Measurements from ENCODE around the gene ADAP1. TPM values are rescaled to one million over a fixed set of nuclear protein-coding genes. Genes with fewer than 3 reads are reported as not detected.

Gene ADAP1
- total RNA-seq, 4 donors from 2014 or later = 41.9 to 94.2 (median 78.3) TPM

GRCh38 chr7:887488-887820 is 67.0 kb downstream of the ADAP1 start:
- TF ChIP-seq CTCF (IDR thresholded peaks at IDR 0.05) (no peak), POLR2AphosphoS5 (IDR thresholded peaks at IDR 0.05) (no peak), EP300 (IDR thresholded peaks at IDR 0.05) (no peak), POLR2A (IDR thresholded peaks at IDR 0.05; ENCODE audit: low read depth) (no peak)
- Histone ChIP-seq H3K9me3 (no peaks in the 10 kb centered on the region), H3K27ac (replicated peaks in 1 of 4) (no peak overlapping the region), H3K4me1 (peaks cover 35 to 50% (median 40%) of the 10 kb centered on the region in 4 donors), H3K36me3 (peaks cover 42 to 60% (median 57%) of the 10 kb centered on the region in 4 donors), H3K4me3 (no peak overlapping the region), H3K27me3 (no peaks in the 10 kb centered on the region)
- no peak for DNase-seq (ENCODE audit: extremely low spot score)
- WGBS = 100% methylated on average over 1 of the region's 18 CpGs
- intact Hi-C loops (cut with DNase I) = no loop called here

GRCh38 chr7:886626-887487 is 67.6 kb downstream of the ADAP1 start:
- intact Hi-C loops (cut with DNase I) = no loop called here
- WGBS = 92% methylated on average over 27 of the region's 40 CpGs
- Histone ChIP-seq H3K36me3 (peaks cover 38 to 54% (median 51%) of the 10 kb centered on the region in 4 donors), H3K4me3 (no peak overlapping the region), H3K27ac (replicated peaks in 1 of 4) (no peak overlapping the region), H3K9me3 (no peaks in the 10 kb centered on the region), H3K4me1 (peaks cover 37 to 50% (median 44%) of the 10 kb centered on the region in 4 donors), H3K27me3 (no peaks in the 10 kb centered on the region)
- DNase-seq (ENCODE audit: extremely low spot score) = no peak
- TF ChIP-seq CTCF (IDR thresholded peaks at IDR 0.05) (no peak), POLR2A (IDR thresholded peaks at IDR 0.05; ENCODE audit: low read depth) (no peak), EP300 (IDR thresholded peaks at IDR 0.05) (no peak), POLR2AphosphoS5 (IDR thresholded peaks at IDR 0.05) (no peak)

GRCh38 chr7:885893-886625 is 68.4 kb downstream of the ADAP1 start:
- no peak overlapping the region for H3K27ac ChIP-seq (replicated peaks in 1 of 4)
- no peak overlapping the region for H3K4me3 ChIP-seq
- peaks cover 30 to 46% (median 44%) of the 10 kb centered on the region in 4 donors for H3K36me3 ChIP-seq
- no peaks in the 10 kb centered on the region for H3K27me3 ChIP-seq
- no peak for DNase-seq (ENCODE audit: extremely low spot score)
- H3K4me1 ChIP-seq = peaks cover 37 to 54% (median 45%) of the 10 kb centered on the region in 4 donors
- H3K9me3 ChIP-seq = no peaks in the 10 kb centered on the region
- TF ChIP-seq EP300 (IDR thresholded peaks at IDR 0.05) (no peak), CTCF (IDR thresholded peaks at IDR 0.05) (no peak), POLR2A (IDR thresholded peaks at IDR 0.05; ENCODE audit: low read depth) (no peak), POLR2AphosphoS5 (IDR thresholded peaks at IDR 0.05) (no peak)
- WGBS = 83% methylated on average over 20 of the region's 30 CpGs
- intact Hi-C loops (cut with DNase I) = no loop called here

GRCh38 chr7:885261-885892 is 69.1 kb downstream of the ADAP1 start:
- H3K27ac ChIP-seq (replicated peaks in 1 of 4) = no peak overlapping the region
- H3K27me3 ChIP-seq = no peaks in the 10 kb centered on the region
- no peak for TF ChIP-seq POLR2AphosphoS5 (IDR thresholded peaks at IDR 0.05)
- no peak for TF ChIP-seq POLR2A (IDR thresholded peaks at IDR 0.05; ENCODE audit: low read depth)
- H3K36me3 ChIP-seq = peaks cover 23 to 39% (median 37%) of the 10 kb centered on the region in 4 donors
- 93% methylated on average over 18 of the region's 25 CpGs for WGBS
- intact Hi-C loops (cut with DNase I) = no loop called here
- H3K4me3 ChIP-seq = no peak overlapping the region
- no peaks in the 10 kb centered on the region for H3K9me3 ChIP-seq
- no peak for DNase-seq (ENCODE audit: extremely low spot score)
- H3K4me1 ChIP-seq = peaks cover 40 to 60% (median 48%) of the 10 kb centered on the region in 4 donors
